Stomach (tissue), 9 donors: ENCODE results near the gene POGLUT2. TPM values are rescaled to one million over a fixed set of nuclear protein-coding genes. Genes with fewer than 3 reads are reported as not detected.

Experiments used
- DNase-seq, 2 donors: peaks; one replicate each; pipeline versions ENCODE4 v3.0.0 to v3.0.0-alpha.2; 2013 to 2019
- H3K27ac ChIP-seq, 5 donors: fragments of 200-600 bp in 4 of 5; sonication (generic) in 4 of 5; one replicate each; pipeline ENCODE4 v1.5.1; 2013 to 2019; ENCODE audit warnings: mild to moderate bottlenecking in 1 of 5, moderate library complexity in 1 of 5
- H3K27me3 ChIP-seq, 3 donors: fragments of 200-600 bp; sonication (generic); one replicate each; pipeline ENCODE4 v1.5.1; 2017 to 2019; ENCODE audit warnings: mixed run types in 1 of 3
- H3K36me3 ChIP-seq, 4 donors: fragments of 200-600 bp; sonication (generic); 1 replicate in 3 of 4; 2 replicates in 1 of 4; pipeline ENCODE4 v1.5.1; 2016 to 2019
- H3K4me1 ChIP-seq, 4 donors: fragments of 200-600 bp; sonication (generic); one replicate each; pipeline ENCODE4 v1.5.1; 2016 to 2019
- H3K4me3 ChIP-seq, 4 donors: fragments of 200-600 bp; sonication (generic) in 3 of 4; one replicate each; pipeline ENCODE4 v1.5.1; 2016 to 2019; ENCODE audit warnings: mild to moderate bottlenecking in 1 of 4
- H3K9me3 ChIP-seq, 4 donors: fragments of 200-600 bp; sonication (generic); one replicate each; pipeline ENCODE4 v1.5.1; 2016 to 2019
- CTCF ChIP-seq, 7 experiments: fragments of 450-650 bp in 4 of 7; fragments of 200-600 bp in 3 of 7; sonication (generic) in 3 of 7; IDR thresholded peaks; one replicate each; pipeline ENCODE4 v1.5.1; 2016 to 2019; ENCODE audit warnings: antibody characterized with exemption in 7 of 7, control low read depth in 2 of 7, mild to moderate bottlenecking in 1 of 7
- EP300 ChIP-seq: sonication (generic); formaldehyde crosslinking; IDR thresholded peaks from one replicate; pipeline ENCODE4 v1.6.1; 2017; ENCODE audit warnings: antibody characterized with exemption
- POLR2A ChIP-seq, 4 donors: fragments of 450-650 bp; IDR thresholded peaks; one replicate each; pipeline ENCODE4 v1.6.1; 2016; ENCODE audit warnings: antibody characterized with exemption in 4 of 4, control low read depth in 2 of 4, mild to moderate bottlenecking in 1 of 4, moderate library complexity in 1 of 4
- POLR2AphosphoS5 ChIP-seq, 3 donors: sonication (generic); formaldehyde crosslinking; IDR thresholded peaks; one replicate each; pipeline ENCODE4 v1.6.1; 2016; ENCODE audit warnings: antibody characterized with exemption in 3 of 3
- WGBS, 5 donors: extraction: QIAGEN DNeasy Blood & Tissue Kit in 3 of 5; methylation state at CpG; one replicate each; pipeline versions ENCODE4 v1.1.5 to v1.1.7; 2013 to 2018; 5-methylcytosine and 5-hydroxymethylcytosine counted together
- intact Hi-C: fragments of 100-400 bp; cut with DNase I; formaldehyde crosslinking; loops from one replicate; pipeline ENCODE4 v1.15.1; 2023; ENCODE audit warnings: low total_unique reads
- polyA plus RNA-seq, 3 donors: library from polyadenylated mRNA; stranded (reverse); fragments of 200-250 nt; gene quantifications; one replicate each; pipeline ENCODE4 v1.2.3, GENCODE V29; 2013
- total RNA-seq, 5 donors: library from RNA; depleted of rRNA; stranded (reverse); fragments of >200 nt; gene quantifications; one replicate each; pipeline versions ENCODE4 v1.1.0 to v1.2.3, GENCODE V29; 2014 to 2016
- donor health status: healthy with polysubstance abuse.
- donor health status: Bipolar disorder and iron deficiency.
- donor health status: healthy.

POGLUT2 gene
- total and polyA plus RNA-seq, 8 donors, result 0.58 to 48.2 (median 2.2) TPM; not detected in 1

GRCh38 chr13:102814793-102815192 lies 16.0 kb upstream of the POGLUT2 start:
- TF ChIP-seq POLR2AphosphoS5 (IDR thresholded peaks at IDR 0.05) (no peak), EP300 (no peak), CTCF (IDR thresholded peaks at IDR 0.05) (no peak), POLR2A (IDR thresholded peaks at IDR 0.05) (no peak)
- H3K4me1 ChIP-seq, result peaks cover 0 to 20% (median 3%) of the 10 kb centered on the region in 4 donors
- peaks cover 0 to 17% (median 4%) of the 10 kb centered on the region in 4 donors for H3K9me3 ChIP-seq
- H3K27me3 ChIP-seq, result no peaks in the 10 kb centered on the region
- peaks cover 0 to 50% (median 40%) of the 10 kb centered on the region in 4 donors for H3K36me3 ChIP-seq
- intact Hi-C loops, result no loop called here
- no peak for DNase-seq
- 80 to 95% (median 86%) methylated on average over 6 of the region's 6 CpGs for WGBS, 5 donors
- H3K27ac ChIP-seq, result no peak overlapping the region
- H3K4me3 ChIP-seq, result no peak overlapping the region

GRCh38 chr13:102814025-102814607 lies 15.3 kb upstream of the POGLUT2 start:
- no peak for TF ChIP-seq POLR2AphosphoS5 (IDR thresholded peaks at IDR 0.05)
- no peak for TF ChIP-seq POLR2A (IDR thresholded peaks at IDR 0.05)
- TF ChIP-seq CTCF (IDR thresholded peaks at IDR 0.05), result no peak
- TF ChIP-seq EP300, result no peak
- DNase-seq, result no peak
- Histone ChIP-seq H3K4me1 (peaks cover 0 to 20% (median 3%) of the 10 kb centered on the region in 4 donors), H3K36me3 (peaks cover 0 to 44% (median 35%) of the 10 kb centered on the region in 4 donors), H3K4me3 (no peak overlapping the region), H3K27ac (no peak overlapping the region), H3K27me3 (no peaks in the 10 kb centered on the region), H3K9me3 (peaks cover 0 to 17% (median 4%) of the 10 kb centered on the region in 4 donors)
- 86 to 91% (median 89%) methylated on average over 7 of the region's 7 CpGs for WGBS, 5 donors
- intact Hi-C loops, result no loop called here

- TF ChIP-seq CTCF (IDR thresholded peaks at IDR 0.05), result no peak
- TF ChIP-seq EP300, result no peak
- no peak for TF ChIP-seq POLR2AphosphoS5 (IDR thresholded peaks at IDR 0.05)
- no peak for TF ChIP-seq POLR2A (IDR thresholded peaks at IDR 0.05)
- Histone ChIP-seq H3K27me3 (no peaks in the 10 kb centered on the region), H3K36me3 (peaks cover 0 to 39% (median 31%) of the 10 kb centered on the region in 4 donors), H3K4me1 (peaks cover 0 to 24% (median 3%) of the 10 kb centered on the region in 4 donors), H3K27ac (no peak overlapping the region), H3K9me3 (peaks cover 0 to 17% (median 4%) of the 10 kb centered on the region in 4 donors), H3K4me3 (no peak overlapping the region)
- DNase-seq, result no peak
- intact Hi-C loops, result no loop called here
These were observed 14.0 kb upstream of the POGLUT2 start for GRCh38 chr13:102812611-102813287.

GRCh38 chr13:102807699-102808098 lies 8.9 kb upstream of the POGLUT2 start:
- Histone ChIP-seq H3K27ac (no peak overlapping the region), H3K36me3 (peaks cover 0 to 30% (median 20%) of the 10 kb centered on the region in 4 donors), H3K4me1 (peaks cover 0 to 16% (median 3%) of the 10 kb centered on the region in 4 donors), H3K9me3 (peaks cover 0 to 17% (median 4%) of the 10 kb centered on the region in 4 donors), H3K4me3 (no peak overlapping the region), H3K27me3 (no peaks in the 10 kb centered on the region)
- WGBS, 5 donors, result 91 to 94% (median 92%) methylated on average over 3 of the region's 3 CpGs
- TF ChIP-seq CTCF (IDR thresholded peaks at IDR 0.05), result no peak
- TF ChIP-seq EP300, result no peak
- no peak for TF ChIP-seq POLR2A (IDR thresholded peaks at IDR 0.05)
- TF ChIP-seq POLR2AphosphoS5 (IDR thresholded peaks at IDR 0.05), result no peak
- intact Hi-C loops, result no loop called here
- DNase-seq, result no peak
